IPS DF 4.7 (cell line): ENCODE results near the gene TEX261.

Experiments used
- DNase-seq: peaks from one replicate; pipeline ENCODE4 v3.0.0-alpha.2; 2013; ENCODE audit warnings: low spot score; ENCODE audit errors: extremely low read depth

Gene TEX261

GRCh38 chr2:70937866-70938585 lies 56.6 kb downstream of the TEX261 start:
- no peak for DNase-seq

DNA sequence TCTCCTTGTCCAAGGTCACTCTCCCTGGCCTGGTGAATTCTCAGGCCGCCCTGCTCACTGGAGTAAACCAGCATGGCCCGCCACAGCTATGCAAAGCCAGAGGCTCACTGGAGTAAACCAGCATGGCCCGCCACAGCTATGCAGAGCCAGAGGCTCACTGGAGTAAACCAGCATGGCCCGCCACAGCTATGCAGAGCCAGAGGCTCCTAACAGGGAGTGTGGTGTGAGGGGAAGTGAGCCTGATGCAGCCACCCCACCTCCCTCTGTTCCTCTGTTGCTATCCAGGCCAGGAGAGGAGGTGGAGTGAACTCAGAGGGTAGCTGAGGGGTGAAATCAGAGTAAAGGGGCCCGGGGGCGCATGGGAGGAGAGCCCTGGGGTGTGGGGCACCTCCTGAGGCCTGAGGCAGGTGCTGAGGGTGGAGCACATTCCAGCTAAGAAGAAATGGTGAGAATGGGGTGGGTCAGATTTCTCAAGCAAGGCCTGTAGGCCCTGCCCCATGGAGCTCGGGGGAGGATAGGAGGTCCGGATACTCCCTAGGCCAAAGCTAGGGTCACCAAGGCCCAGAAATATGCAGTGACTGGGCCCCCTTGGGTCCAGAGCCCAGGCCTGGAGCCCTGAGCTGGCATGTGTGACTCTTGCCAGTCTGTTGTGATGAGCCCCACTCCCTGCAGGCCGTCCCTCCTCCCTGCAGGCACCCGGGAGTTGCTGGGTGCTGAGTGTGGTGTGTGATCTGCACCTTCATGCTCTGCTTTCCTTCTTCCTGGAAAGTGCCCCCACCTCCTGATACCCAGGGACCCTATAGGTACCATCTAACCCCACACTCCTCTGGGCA lies 57.5 kb downstream of the TEX261 start:
- no peak for DNase-seq

GRCh38 chr2:70936165-70936978 lies 58.3 kb downstream of the TEX261 start:
- no peak for DNase-seq
